CD4-positive, alpha-beta memory T cell (primary cell): ENCODE data around the gene RNF145. TPM values are rescaled to one million over a fixed set of nuclear protein-coding genes. Genes with fewer than 3 reads are reported as not detected.
"Not testable (repeated sequence)": the region's sequence is repeated elsewhere in the genome, so short reads cannot be mapped to it uniquely, and the experiment has no call there.

Experiments
- CTCF ChIA-PET: fragments of 350-600 bp; sonication (Branson Sonifier 250); formaldehyde crosslinking; loops from one replicate; lab custom pipeline; 2021; ENCODE audit warnings: inconsistent platforms; ENCODE audit not compliant: partially characterized antibody; lab: Charles Lee
- POLR2A ChIA-PET: fragments of 350-600 bp; sonication (Branson Sonifier 250); formaldehyde crosslinking; loops from one replicate; lab custom pipeline; 2021; ENCODE audit not compliant: partially characterized antibody; lab: Charles Lee
- DNase-seq, 5 donors: peaks; one replicate each; pipeline versions ENCODE4 v3.0.0 to v3.0.0-alpha.2; 2020 to 2022; ENCODE audit warnings: mixed read lengths in 1 of 5
- H3K27ac ChIP-seq: one replicate; pipeline ENCODE4 v1.7.0; 2013; ENCODE audit warnings: low read depth, low read length
- H3K27me3 ChIP-seq: 2 replicates; pipeline ENCODE4 v1.7.0; 2013; ENCODE audit warnings: mild to moderate bottlenecking, low read length, moderate library complexity; ENCODE audit not compliant: insufficient read depth
- H3K36me3 ChIP-seq: 2 replicates; pipeline ENCODE4 v1.7.0; 2013; ENCODE audit warnings: mild to moderate bottlenecking, low read length, moderate library complexity; ENCODE audit not compliant: insufficient read depth
- H3K4me1 ChIP-seq: 2 replicates; pipeline ENCODE4 v1.7.0; 2013; ENCODE audit warnings: mild to moderate bottlenecking, low read length, moderate library complexity; ENCODE audit not compliant: insufficient read depth
- H3K4me3 ChIP-seq, 2 donors: one replicate each; pipeline ENCODE4 v1.7.0; 2013; ENCODE audit warnings: low read length in 2 of 2, mild to moderate bottlenecking in 1 of 2
- H3K9me3 ChIP-seq, 2 donors: one replicate each; pipeline ENCODE4 v1.7.0; 2013; ENCODE audit warnings: low read length in 2 of 2, control low read depth in 1 of 2; ENCODE audit not compliant: control insufficient read depth in 1 of 2
- H3K27ac Mint-ChIP-seq, 7 donors: one replicate each; pipeline ENCODE4 v1.8.0; 2020 to 2021; ENCODE audit warnings: mixed read lengths in 7 of 7, mild to moderate bottlenecking in 6 of 7, inconsistent platforms in 3 of 7, moderate library complexity in 3 of 7
- H3K27me3 Mint-ChIP-seq, 2 donors: one replicate each; pipeline ENCODE4 v1.8.0; 2020 to 2021; ENCODE audit warnings: mixed read lengths in 2 of 2
- H3K36me3 Mint-ChIP-seq, 2 donors: one replicate each; pipeline ENCODE4 v1.8.0; 2020 to 2021; ENCODE audit warnings: mixed read lengths in 2 of 2, inconsistent platforms in 1 of 2, mild to moderate bottlenecking in 1 of 2
- H3K4me1 Mint-ChIP-seq, 4 donors: one replicate each; pipeline ENCODE4 v1.8.0; 2020 to 2021; ENCODE audit warnings: mixed read lengths in 4 of 4, mild to moderate bottlenecking in 1 of 4
- H3K4me3 Mint-ChIP-seq, 8 donors: one replicate each; pipeline ENCODE4 v1.8.0; 2020 to 2021; ENCODE audit warnings: mixed read lengths in 8 of 8, mild to moderate bottlenecking in 7 of 8, moderate library complexity in 6 of 8, inconsistent platforms in 3 of 8
- H3K9me3 Mint-ChIP-seq, 8 donors: one replicate each; pipeline ENCODE4 v1.8.0; 2020 to 2021; ENCODE audit warnings: mixed read lengths in 8 of 8, mild to moderate bottlenecking in 5 of 8, inconsistent platforms in 3 of 8, moderate library complexity in 1 of 8
- intact Hi-C: fragments of 100-400 bp; cut with micrococcal nuclease; formaldehyde crosslinking; loops from one replicate; pipeline ENCODE4 v1.15.1; 2023
- polyA plus RNA-seq, 2 donors: library from polyadenylated mRNA; unstranded; fragments of 300-500 nt; fragmentation: Illumina TruSeq; gene quantifications; one replicate each; pipeline ENCODE4 v1.2.3, GENCODE V29; 2021
- total RNA-seq, 2 experiments: library from RNA; stranded (reverse); gene quantifications; one replicate each; pipeline ENCODE4 v1.2.3, GENCODE V29; 2021

The RNF145 gene
- total and polyA plus RNA-seq, 4 experiments from 2014 or later: 13.1 to 67.8 (median 39.6) TPM

DNA sequence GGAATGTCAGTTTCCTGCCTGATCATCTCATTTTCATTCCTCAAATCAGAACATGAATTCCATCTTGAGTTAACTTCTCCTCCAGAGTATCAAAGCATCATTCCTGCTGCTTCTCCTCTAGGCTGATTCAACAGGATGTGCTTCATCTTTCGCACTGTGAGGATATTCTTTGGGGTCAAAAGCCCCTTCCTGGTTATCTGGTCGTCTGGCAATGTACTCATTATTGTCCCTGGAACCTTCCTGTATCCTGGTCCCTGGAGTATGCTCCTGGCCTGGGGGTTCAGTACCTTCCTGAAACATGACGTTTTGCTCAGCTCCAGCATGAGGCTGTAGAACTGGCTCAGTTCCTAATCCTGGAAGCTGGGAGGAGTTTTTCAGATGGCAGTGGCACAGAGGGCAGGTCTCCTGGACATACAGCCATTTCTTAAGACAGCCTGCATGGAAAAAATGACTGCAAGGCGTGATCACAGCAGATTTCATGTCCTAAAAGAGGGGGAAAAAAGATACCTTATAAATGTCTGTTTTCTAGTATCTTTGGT lies 50.7 kb downstream of the RNF145 start:
- not testable (repeated sequence) for H3K9me3 Mint-ChIP-seq

DNA sequence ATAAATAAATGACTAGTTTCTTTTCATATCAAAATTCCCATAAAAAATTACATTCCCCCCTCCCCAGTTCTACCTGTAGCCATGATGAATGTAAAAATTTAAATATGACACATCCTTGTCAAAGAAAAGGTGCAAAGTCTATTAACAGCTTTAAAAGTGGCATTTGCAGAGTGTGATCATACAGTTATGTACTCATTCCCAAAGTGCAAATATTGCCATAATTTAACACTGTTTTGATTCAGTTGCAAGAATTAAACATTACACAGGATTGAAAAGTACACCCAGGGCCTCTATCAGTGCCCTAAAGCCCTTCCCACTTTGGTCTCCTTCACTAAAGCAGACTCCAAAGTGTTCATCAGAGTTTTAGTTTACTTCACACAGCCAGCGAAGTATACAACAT lies 51.8 kb downstream of the RNF145 start:
- H3K27ac ChIP-seq: no peak overlapping the region

More for the DNA sequence above, 50.7 kb downstream of the RNF145 start:
- H3K4me3 Mint-ChIP-seq, H3K27ac ChIP-seq, H3K27me3 ChIP-seq, H3K9me3 ChIP-seq, H3K27me3 Mint-ChIP-seq, H3K4me3 ChIP-seq, DNase-seq: not testable (repeated sequence)
- CTCF ChIA-PET: interaction anchor here (0.7 to 7.2 kb wide), 4 partner anchors 48 to 828 kb away, joined by 3 to 175 read pairs (median 58); no protein-coding TSS in a partner anchor
- Mint-ChIP-seq H3K4me1 (peaks cover 12 to 24% (median 17%) of the 10 kb centered on the region in 4 donors), H3K36me3 (peaks cover 22 to 69% of the 10 kb centered on the region in 2 donors), H3K27ac (peak overlapping the region in 4 of 7 donors; percentile 26 to 69 (median 50))
- POLR2A ChIA-PET: interaction anchor here (1.0 kb wide), 1 partner anchor 101 kb away, joined by 3 read pairs; no protein-coding TSS in a partner anchor
- Histone ChIP-seq H3K4me1 (peaks cover 14% of the 10 kb centered on the region), H3K36me3 (peaks cover 44% of the 10 kb centered on the region)
- intact Hi-C loops: loop anchor here (5.0 kb wide), 1 partner anchor 284 kb away; no protein-coding TSS in a partner anchor

DNA sequence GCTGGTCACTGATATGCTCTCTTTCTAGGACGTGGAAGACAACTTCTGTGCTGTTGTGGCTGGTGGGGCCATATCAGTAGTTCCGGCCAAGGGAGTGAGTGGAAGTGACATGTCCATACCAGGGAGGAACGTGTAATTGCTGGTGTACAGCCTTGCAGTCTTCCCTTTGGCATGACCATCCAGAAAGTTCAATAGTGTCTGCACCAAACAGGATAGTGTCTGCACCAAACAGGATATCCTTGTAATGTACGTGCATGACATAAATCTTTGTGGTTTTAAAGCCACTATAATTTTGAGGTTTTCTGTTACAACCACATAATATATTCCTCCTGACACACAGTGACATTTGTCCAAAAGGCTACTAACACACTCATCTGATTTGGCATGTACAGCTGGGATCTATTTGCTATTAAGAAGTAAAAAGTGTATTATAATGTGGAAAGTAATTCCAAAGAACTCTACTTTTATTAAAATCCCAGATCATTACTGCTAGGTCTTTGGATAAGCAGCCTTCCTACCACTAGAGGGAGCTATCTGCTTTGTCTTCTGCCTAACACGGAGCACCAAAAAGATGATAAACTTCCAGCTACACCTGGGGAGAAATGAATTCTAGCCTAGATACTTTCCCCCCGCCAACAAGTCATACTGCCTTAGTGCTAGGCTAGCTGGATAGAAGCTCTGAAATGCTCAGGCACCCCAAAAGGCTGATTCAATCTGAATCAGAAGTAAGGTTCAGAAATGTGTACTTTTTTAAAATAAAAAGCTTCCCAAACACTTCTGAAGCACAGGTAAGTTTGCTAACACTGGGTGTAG lies 52.7 kb downstream of the RNF145 start:
- no peaks in the 10 kb centered on the region for H3K9me3 ChIP-seq
- peaks cover 14% of the 10 kb centered on the region for H3K4me1 ChIP-seq
- no peak overlapping the region for H3K27ac ChIP-seq
- peak overlapping the region; percentile 64 to 91 (median 84) for H3K27ac Mint-ChIP-seq
- H3K4me1 Mint-ChIP-seq: peaks cover 9 to 22% (median 14%) of the 10 kb centered on the region in 4 donors
- intact Hi-C loops: loop anchor here (1.0 to 5.0 kb wide), 6 partner anchors 51 to 831 kb away; partner anchors contain the start of genes ADRA1B and UBLCP1
- CTCF ChIA-PET: interaction anchor here (0.6 to 7.2 kb wide), 60 partner anchors 8 to 1299 kb away, joined by 3 to 175 read pairs (median 4); partner anchors contain the start of gene UBLCP1
- H3K27me3 Mint-ChIP-seq: no peaks in the 10 kb centered on the region
- peaks cover 15 to 55% of the 10 kb centered on the region in 2 donors for H3K36me3 Mint-ChIP-seq
- H3K9me3 Mint-ChIP-seq: no peaks in the 10 kb centered on the region
- POLR2A ChIA-PET: interaction anchor here (0.6 to 1.5 kb wide), 9 partner anchors 18 to 853 kb away, joined by 3 to 16 read pairs (median 4); partner anchors contain the start of gene TTC1
- peak; percentile 57 to 73 (median 70) for DNase-seq
- H3K4me3 ChIP-seq: no peak overlapping the region
- peaks cover 29% of the 10 kb centered on the region for H3K36me3 ChIP-seq
- no peaks in the 10 kb centered on the region for H3K27me3 ChIP-seq
- H3K4me3 Mint-ChIP-seq: peak overlapping the region in 3 of 8 donors; percentile 2 to 38 (median 34)

More for the DNA sequence above, 51.8 kb downstream of the RNF145 start:
- POLR2A ChIA-PET: interaction anchor here (0.7 to 1.5 kb wide), 6 partner anchors 13 to 852 kb away, joined by 3 to 16 read pairs (median 3); partner anchors contain the start of gene TTC1
- Mint-ChIP-seq H3K27ac (peak overlapping the region in 3 of 7 donors; percentile 51 to 71 (median 64)), H3K4me3 (no peak overlapping the region), H3K9me3 (no peaks in the 10 kb centered on the region), H3K4me1 (peaks cover 9 to 22% (median 14%) of the 10 kb centered on the region in 4 donors), H3K27me3 (no peaks in the 10 kb centered on the region), H3K36me3 (peaks cover 20 to 59% of the 10 kb centered on the region in 2 donors)
- H3K4me3 ChIP-seq: no peak overlapping the region
- no peaks in the 10 kb centered on the region for H3K27me3 ChIP-seq
- H3K4me1 ChIP-seq: peaks cover 14% of the 10 kb centered on the region
- H3K36me3 ChIP-seq: peaks cover 34% of the 10 kb centered on the region
- intact Hi-C loops: loop anchor here (1.0 to 5.0 kb wide), 3 partner anchors 50 to 759 kb away; partner anchors contain the start of gene ADRA1B
- no peak for DNase-seq
- no peaks in the 10 kb centered on the region for H3K9me3 ChIP-seq
- CTCF ChIA-PET: interaction anchor here (0.7 to 7.2 kb wide), 50 partner anchors 9 to 1300 kb away, joined by 3 to 175 read pairs (median 6); partner anchors contain the start of gene UBLCP1

- H3K4me3 ChIP-seq: no peak overlapping the region
- POLR2A ChIA-PET: interaction anchor here (0.6 to 1.5 kb wide), 4 partner anchors 43 to 831 kb away, joined by 3 to 8 read pairs (median 4); no protein-coding TSS in a partner anchor
- Mint-ChIP-seq H3K9me3 (no peaks in the 10 kb centered on the region), H3K36me3 (peaks cover 11 to 49% of the 10 kb centered on the region in 2 donors), H3K4me3 (no peak overlapping the region), H3K27ac (peak overlapping the region in 6 of 7 donors; percentile 64 to 89 (median 79)), H3K27me3 (no peaks in the 10 kb centered on the region), H3K4me1 (peaks cover 9 to 22% (median 14%) of the 10 kb centered on the region in 4 donors)
- H3K27ac ChIP-seq: no peak overlapping the region
- CTCF ChIA-PET: interaction anchor here (0.6 to 7.2 kb wide), 31 partner anchors 9 to 1188 kb away, joined by 3 to 175 read pairs (median 7); no protein-coding TSS in a partner anchor
- no peak for DNase-seq
- H3K4me1 ChIP-seq: peaks cover 14% of the 10 kb centered on the region
- no peaks in the 10 kb centered on the region for H3K27me3 ChIP-seq
- H3K9me3 ChIP-seq: no peaks in the 10 kb centered on the region
- H3K36me3 ChIP-seq: peaks cover 23% of the 10 kb centered on the region
- intact Hi-C loops: loop anchor here (1.0 to 5.0 kb wide), 4 partner anchors 107 to 831 kb away; partner anchors contain the start of gene UBLCP1
Measured at GRCh38 chr5:159155960-159156359, 53.4 kb downstream of the RNF145 start.

DNA sequence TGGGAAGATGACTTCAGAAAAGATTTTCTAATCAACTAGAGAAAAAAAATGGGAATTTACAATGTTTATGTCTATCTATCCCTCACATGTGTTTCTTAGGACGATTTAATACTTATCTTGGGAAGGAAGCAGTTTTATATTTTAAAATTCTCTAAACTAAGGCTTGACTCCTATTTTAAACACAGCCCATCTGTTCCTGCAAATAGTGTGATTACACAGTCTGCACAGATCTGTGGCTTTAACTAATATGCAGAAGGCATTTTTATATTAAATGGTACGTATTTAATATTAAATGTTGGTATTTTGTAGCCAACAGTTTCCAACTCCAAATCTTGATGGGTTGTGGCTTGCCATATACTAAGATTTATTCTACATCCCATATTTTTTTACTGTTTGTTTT lies 56.5 kb downstream of the RNF145 start:
- intact Hi-C loops: no loop called here
- ChIA-PET CTCF (interaction anchor here (1.0 to 1.5 kb wide), 2 partner anchors 35 to 164 kb away, joined by 3 to 6 read pairs; no protein-coding TSS in a partner anchor), POLR2A (no interaction called here)
- Mint-ChIP-seq H3K4me1 (peaks cover 9 to 18% (median 14%) of the 10 kb centered on the region in 4 donors), H3K9me3 (no peaks in the 10 kb centered on the region), H3K27ac (no peak overlapping the region), H3K4me3 (no peak overlapping the region), H3K36me3 (peaks cover 0 to 20% of the 10 kb centered on the region in 2 donors), H3K27me3 (peaks cover 0 to 4% of the 10 kb centered on the region in 2 donors)
- no peak for DNase-seq
- H3K27me3 ChIP-seq: no peaks in the 10 kb centered on the region
- peaks cover 14% of the 10 kb centered on the region for H3K4me1 ChIP-seq
- no peak overlapping the region for H3K4me3 ChIP-seq
- peaks cover 5% of the 10 kb centered on the region for H3K36me3 ChIP-seq
- H3K9me3 ChIP-seq: no peaks in the 10 kb centered on the region
- no peak overlapping the region for H3K27ac ChIP-seq

- peaks cover 7 to 8% of the 10 kb centered on the region in 2 donors for H3K27me3 Mint-ChIP-seq
- no peaks in the 10 kb centered on the region for H3K36me3 Mint-ChIP-seq
- no peaks in the 10 kb centered on the region for H3K4me1 Mint-ChIP-seq
- no peaks in the 10 kb centered on the region for H3K4me1 ChIP-seq
- H3K27ac Mint-ChIP-seq: no peak overlapping the region
- H3K27me3 ChIP-seq: no peaks in the 10 kb centered on the region
- ChIA-PET POLR2A (no interaction called here), CTCF (interaction anchor here (1.4 kb wide), 1 partner anchor 8 kb away, joined by 5 read pairs; no protein-coding TSS in a partner anchor)
- intact Hi-C loops: no loop called here
- H3K36me3 ChIP-seq: no peaks in the 10 kb centered on the region
- H3K9me3 ChIP-seq: no peaks in the 10 kb centered on the region
- DNase-seq: no peak
- no peak overlapping the region for H3K4me3 Mint-ChIP-seq
- H3K4me3 ChIP-seq: no peak overlapping the region
- H3K9me3 Mint-ChIP-seq: peaks cover 0 to 8% (median 0%) of the 10 kb centered on the region in 8 donors
- no peak overlapping the region for H3K27ac ChIP-seq
Measured at GRCh38 chr5:159149085-159149484, 60.3 kb downstream of the RNF145 start.
